Endothelial cell of umbilical vein (primary cell): ENCODE measurements around the gene WIZ. TPM values are rescaled to one million over a fixed set of nuclear protein-coding genes. Genes with fewer than 3 reads are reported as not detected.

Experiments
- BruUV-seq: library from RNA; stranded (reverse); fragments of 400-500 nt; replicated peaks from 2 replicates; lab custom pipeline; 2021; lab: Mats Ljungman, UMichigan
- CTCF ChIA-PET: fragments of 300-600, 350-600 bp; sonication (Branson Sonifier 250); formaldehyde crosslinking; loops from one replicate; lab custom pipeline; 2021; ENCODE audit warnings: antibody characterized with exemption, inconsistent platforms; lab: Charles Lee
- POLR2A ChIA-PET: fragments of 300-600, 350-600 bp; sonication (Branson Sonifier 250); formaldehyde crosslinking; loops from one replicate; lab custom pipeline; 2021; ENCODE audit warnings: antibody characterized with exemption, inconsistent platforms; lab: Charles Lee
- DNase-seq: peaks from one replicate; pipeline ENCODE4 v3.0.0-alpha.2; 2011; ENCODE audit warnings: low read depth, low spot score
- FAIRE-seq: peaks from 2 replicates; lab custom pipeline; 2011; peaks lifted over from hg19 to GRCh38; lab: Jason Lieb, UNC
- H2AFZ ChIP-seq: 2 replicates; pipeline ENCODE4 v1.6.0; 2012; ENCODE audit warnings: low read depth, low read length, control low read depth, inconsistent platforms
- H3K27ac ChIP-seq: 2 replicates; pipeline ENCODE4 v1.5.1; 2011; ENCODE audit warnings: low read depth, mild to moderate bottlenecking, control low read depth, low read length, moderate library complexity; ENCODE audit not compliant: insufficient read depth
- H3K27me3 ChIP-seq, 2 experiments: 2 replicates each; pipeline versions ENCODE4 v1.6.0 to v1.6.1; 2011; ENCODE audit warnings: low read length in 2 of 2, mixed read lengths in 1 of 2; ENCODE audit not compliant: control insufficient read depth in 2 of 2, insufficient read depth in 2 of 2
- H3K36me3 ChIP-seq, 2 experiments: 2 replicates in 1 of 2; 3 replicates in 1 of 2; pipeline ENCODE4 v1.5.1; 2011; ENCODE audit warnings: low read length in 2 of 2, mild to moderate bottlenecking in 1 of 2, moderate library complexity in 1 of 2; ENCODE audit not compliant: control insufficient read depth in 2 of 2, insufficient read depth in 2 of 2; ENCODE audit errors: extremely low read depth in 1 of 2
- H3K4me1 ChIP-seq: 3 replicates; pipeline ENCODE4 v1.5.1; 2011; ENCODE audit warnings: mild to moderate bottlenecking, low read length; ENCODE audit not compliant: control insufficient read depth, insufficient read depth; ENCODE audit errors: extremely low read depth
- H3K4me2 ChIP-seq: 2 replicates; pipeline ENCODE4 v1.6.1; 2011; ENCODE audit warnings: low read length, control low read depth, mixed read lengths; ENCODE audit not compliant: insufficient read depth
- H3K4me3 ChIP-seq, 3 experiments: fragments of 200-600 bp in 1 of 3; sonication (generic), shearing (Covaris generic) in 1 of 3; replicated peaks in 1 of 3; 2 replicates each; pipeline ENCODE4 v1.5.1; 2011 to 2016; ENCODE audit warnings: control low read depth in 3 of 3, low read length in 3 of 3, mild to moderate bottlenecking in 2 of 3, inconsistent platforms in 1 of 3, low read depth in 1 of 3, moderate library complexity in 1 of 3; ENCODE audit not compliant: insufficient read depth in 1 of 3
- H3K79me2 ChIP-seq: 2 replicates; pipeline ENCODE4 v1.6.0; 2012; ENCODE audit warnings: low read length, inconsistent platforms; ENCODE audit not compliant: control insufficient read depth, insufficient read depth
- H3K9ac ChIP-seq: replicated peaks from 2 replicates; pipeline ENCODE3; 2011; ENCODE audit warnings: low read length, control low read depth; ENCODE audit not compliant: insufficient read depth; ENCODE audit errors: extremely low read depth
- H3K9me1 ChIP-seq: replicated peaks from 3 replicates; pipeline ENCODE4 v1.6.0; 2011; ENCODE audit warnings: mild to moderate bottlenecking, low read length; ENCODE audit not compliant: control insufficient read depth, insufficient read depth; ENCODE audit errors: extremely low read depth
- H3K9me3 ChIP-seq: replicated peaks from 2 replicates; pipeline ENCODE4 v1.5.1; 2012; ENCODE audit warnings: low read length, inconsistent platforms; ENCODE audit not compliant: control insufficient read depth, insufficient read depth
- H4K20me1 ChIP-seq: replicated peaks from 2 replicates; pipeline ENCODE3; 2011; ENCODE audit warnings: mild to moderate bottlenecking, low read length; ENCODE audit not compliant: control insufficient read depth, insufficient read depth; ENCODE audit errors: extremely low read depth
- EZH2 ChIP-seq: IDR thresholded peaks from 2 replicates; pipeline ENCODE4 v1.6.1; 2012; ENCODE audit warnings: borderline replicate concordance, low read depth, mild to moderate bottlenecking, moderate library complexity, low read length, inconsistent platforms; ENCODE audit not compliant: severe bottlenecking
- FOS ChIP-seq: IDR thresholded peaks from 2 replicates; pipeline ENCODE4 v1.6.1; 2011; ENCODE audit warnings: mild to moderate bottlenecking, low read length, moderate library complexity, borderline replicate concordance; ENCODE audit not compliant: insufficient read depth
- GATA2 ChIP-seq: IDR thresholded peaks from 2 replicates; pipeline ENCODE4 v1.7.0; 2011; ENCODE audit warnings: low read depth, mild to moderate bottlenecking, moderate library complexity, mixed read lengths, low read length; ENCODE audit not compliant: insufficient read length, insufficient read depth
- JUN ChIP-seq: IDR thresholded peaks from 2 replicates; pipeline ENCODE4 v1.6.1; 2011; ENCODE audit warnings: borderline replicate concordance, low read depth; ENCODE audit not compliant: insufficient read length, insufficient read depth
- MYC ChIP-seq: IDR thresholded peaks from one replicate; pipeline ENCODE4 v1.6.1; 2011; ENCODE audit warnings: mild to moderate bottlenecking, low read depth, low read length
- POLR2A ChIP-seq: IDR thresholded peaks from 2 replicates; pipeline ENCODE4 v1.6.1; 2012; ENCODE audit warnings: low read depth, mild to moderate bottlenecking, control low read depth, low read length
- POLR2AphosphoS5 ChIP-seq: IDR thresholded peaks from 2 replicates; pipeline ENCODE4 v1.6.1; 2012; ENCODE audit warnings: low read depth, mild to moderate bottlenecking, control low read depth, low read length, moderate library complexity; ENCODE audit not compliant: insufficient read depth
- dilution Hi-C: fragments of 300-500 bp; cut with MboI; formaldehyde crosslinking; loops from one replicate; pipeline ENCODE4 v1.15.0; 2019; ENCODE audit warnings: low sequenced_read_pairs; ENCODE audit not compliant: extremely low pct_ligation_motif_present
- intact Hi-C: fragments of 100-400 bp; cut with micrococcal nuclease; formaldehyde crosslinking; loops from one replicate; pipeline ENCODE4 v1.10.0; 2022
- polyA plus RNA-seq, 4 experiments: library from polyadenylated mRNA; depleted of rRNA in 3 of 4; stranded (reverse) in 3 of 4; unstranded in 1 of 4; fragments of >200 nt; gene quantifications; 2 replicates each; pipeline versions ENCODE4 v1.2.1 to v1.2.3, GENCODE V29; 2011 to 2012; ENCODE audit warnings: missing spikeins in 1 of 4
- total RNA-seq: library from RNA; stranded (reverse); gene quantifications from 2 replicates; pipeline ENCODE4 v1.2.3, GENCODE V29; 2021
- TF ChIP-seq, protein P1 (sequence below), 2 donors: IDR thresholded peaks; 1 replicate in 1 of 2; 2 replicates in 1 of 2; pipeline ENCODE4 v1.5.1; 2011; ENCODE audit warnings: low read length in 2 of 2, mild to moderate bottlenecking in 2 of 2, moderate library complexity in 2 of 2, control low read depth in 1 of 2, inconsistent platforms in 1 of 2, low read depth in 1 of 2; ENCODE audit not compliant: insufficient read depth in 1 of 2; ENCODE audit errors: extremely low read depth in 1 of 2
- TF ChIP-seq, protein P2 (sequence below): IDR thresholded peaks from 2 replicates; pipeline ENCODE4 v1.6.1; 2011; ENCODE audit not compliant: insufficient read depth, insufficient read length

The WIZ gene
- total and polyA plus RNA-seq, 2 donors (not counting 3 experiments of a cell fraction or from before 2014, with no cell fraction given), result 21.0 to 47.2 TPM

DNA sequence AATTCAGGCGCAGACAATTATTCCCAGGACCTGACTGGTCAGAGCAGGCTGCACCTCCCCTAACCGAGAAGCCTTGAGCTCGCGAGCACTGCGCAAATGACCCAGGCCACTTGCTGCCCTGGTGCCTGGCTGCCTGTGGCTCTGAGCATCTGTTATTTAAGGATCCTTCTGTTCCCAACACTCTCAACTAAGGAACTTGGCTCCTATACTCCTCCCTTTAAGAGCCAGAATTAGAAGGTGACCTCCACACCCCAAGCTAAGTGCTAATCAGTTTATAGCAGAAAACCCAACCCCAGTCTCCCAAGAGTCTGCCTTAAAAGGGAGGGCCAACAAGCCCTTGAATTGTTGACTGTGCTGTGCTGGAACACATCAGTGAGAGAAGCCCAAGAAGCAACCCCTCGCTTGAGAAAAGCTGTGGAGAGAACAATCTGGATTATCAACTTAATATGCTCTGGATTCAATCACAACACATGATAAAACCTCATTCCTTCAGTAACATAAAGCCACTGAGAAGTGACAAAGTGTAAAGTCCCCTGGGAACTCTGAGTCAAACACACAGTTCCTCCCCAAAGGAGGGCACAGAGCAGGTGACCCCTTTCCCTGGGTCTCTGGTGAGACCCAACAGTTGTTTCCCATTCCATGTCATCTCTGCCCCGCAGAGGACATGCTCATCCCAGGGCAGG, 45.5 kb downstream of the WIZ start:
- ChIA-PET POLR2A (no interaction called here), CTCF (interaction anchor here (1.2 kb wide), 1 partner anchor 152 kb away, joined by 4 read pairs; no protein-coding TSS in a partner anchor)
- H3K4me2 ChIP-seq, result no peak overlapping the region
- TF ChIP-seq POLR2A, result no peak
- TF ChIP-seq, protein P1, sequence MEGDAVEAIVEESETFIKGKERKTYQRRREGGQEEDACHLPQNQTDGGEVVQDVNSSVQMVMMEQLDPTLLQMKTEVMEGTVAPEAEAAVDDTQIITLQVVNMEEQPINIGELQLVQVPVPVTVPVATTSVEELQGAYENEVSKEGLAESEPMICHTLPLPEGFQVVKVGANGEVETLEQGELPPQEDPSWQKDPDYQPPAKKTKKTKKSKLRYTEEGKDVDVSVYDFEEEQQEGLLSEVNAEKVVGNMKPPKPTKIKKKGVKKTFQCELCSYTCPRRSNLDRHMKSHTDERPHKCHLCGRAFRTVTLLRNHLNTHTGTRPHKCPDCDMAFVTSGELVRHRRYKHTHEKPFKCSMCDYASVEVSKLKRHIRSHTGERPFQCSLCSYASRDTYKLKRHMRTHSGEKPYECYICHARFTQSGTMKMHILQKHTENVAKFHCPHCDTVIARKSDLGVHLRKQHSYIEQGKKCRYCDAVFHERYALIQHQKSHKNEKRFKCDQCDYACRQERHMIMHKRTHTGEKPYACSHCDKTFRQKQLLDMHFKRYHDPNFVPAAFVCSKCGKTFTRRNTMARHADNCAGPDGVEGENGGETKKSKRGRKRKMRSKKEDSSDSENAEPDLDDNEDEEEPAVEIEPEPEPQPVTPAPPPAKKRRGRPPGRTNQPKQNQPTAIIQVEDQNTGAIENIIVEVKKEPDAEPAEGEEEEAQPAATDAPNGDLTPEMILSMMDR (IDR thresholded peaks at IDR 0.05; ENCODE audit: extremely low read depth in 1 of 2, insufficient read depth in 1 of 2, low read depth in 1 of 2, low read length in 2 of 2), result no peak
- no peak for TF ChIP-seq GATA2
- TF ChIP-seq, protein P2, sequence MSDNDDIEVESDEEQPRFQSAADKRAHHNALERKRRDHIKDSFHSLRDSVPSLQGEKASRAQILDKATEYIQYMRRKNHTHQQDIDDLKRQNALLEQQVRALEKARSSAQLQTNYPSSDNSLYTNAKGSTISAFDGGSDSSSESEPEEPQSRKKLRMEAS, result no peak
- TF ChIP-seq EZH2, result no peak
- TF ChIP-seq MYC, result no peak
- TF ChIP-seq JUN, result no peak
- TF ChIP-seq FOS, result no peak
- TF ChIP-seq POLR2AphosphoS5, result no peak
- BruUV-seq, result no TSS peak
- H3K9ac ChIP-seq, result no peak overlapping the region
- peaks cover 6 to 41% of the 10 kb centered on the region in 2 experiments for H3K36me3 ChIP-seq
- no peak overlapping the region for H3K4me3 ChIP-seq
- no peaks in the 10 kb centered on the region for H3K9me3 ChIP-seq
- no peak overlapping the region for H2AFZ ChIP-seq
- peaks cover 3% of the 10 kb centered on the region for H4K20me1 ChIP-seq
- DNase-seq (no peak), FAIRE-seq (no peak)
- no peak overlapping the region for H3K27ac ChIP-seq
- intact Hi-C loops (no loop called here), dilution Hi-C loops (no loop called here)
- no peaks in the 10 kb centered on the region for H3K9me1 ChIP-seq
- H3K79me2 ChIP-seq, result peaks cover 64% of the 10 kb centered on the region
- H3K27me3 ChIP-seq, result no peaks in the 10 kb centered on the region
- no peaks in the 10 kb centered on the region for H3K4me1 ChIP-seq
